T-cell (primary cell): Measurements from ENCODE around the gene KCNK13. TPM values are rescaled to one million over a fixed set of nuclear protein-coding genes. Genes with fewer than 3 reads are reported as not detected.
"Not testable (repeated sequence)": the region's sequence is repeated elsewhere in the genome, so short reads cannot be mapped to it uniquely, and the experiment has no call there.

Experiments
- ATAC-seq, 4 experiments: fragments of 200-7000 bp in 3 of 4; fragments of 150-1000 bp in 1 of 4; cut with Tn5 transposase; replicated peaks in 1 of 4; 1 replicate in 3 of 4; 2 replicates in 1 of 4; pipeline ENCODE4 v1.10.0; 2021; ENCODE audit warnings: moderate library complexity in 3 of 4, mild to moderate bottlenecking in 2 of 4, moderate number of reproducible peaks in 1 of 4
- CTCF ChIA-PET, 2 donors: fragments of 300-600 bp; sonication (Branson Sonifier 250); formaldehyde crosslinking; loops; one replicate each; lab custom pipeline; 2022; ENCODE audit warnings: antibody characterized with exemption in 2 of 2; lab: Charles Lee
- POLR2A ChIA-PET, 2 donors: fragments of 300-600 bp; sonication (Branson Sonifier 250); formaldehyde crosslinking; loops; one replicate each; lab custom pipeline; 2022; ENCODE audit warnings: antibody characterized with exemption in 2 of 2; lab: Charles Lee
- DNase-seq, 35 experiments: peaks; one replicate each; pipeline versions ENCODE4 v3.0.0 to v3.0.0-alpha.2; 2013 to 2023
- H3K27ac ChIP-seq: one replicate; pipeline ENCODE4 v1.5.1; 2013; ENCODE audit warnings: low read length
- H3K27me3 ChIP-seq, 2 experiments: replicated peaks in 1 of 2; 1 replicate in 1 of 2; 2 replicates in 1 of 2; pipeline versions ENCODE4 v1.6.1 to v1.7.0; 2013; ENCODE audit warnings: low read length in 1 of 2, mixed read lengths in 1 of 2; ENCODE audit not compliant: control insufficient read depth in 2 of 2, insufficient read depth in 2 of 2; ENCODE audit errors: extremely low read depth in 1 of 2
- H3K36me3 ChIP-seq, 2 donors: 1 replicate in 1 of 2; 2 replicates in 1 of 2; pipeline versions ENCODE4 v1.6.1 to v1.7.0; 2013; ENCODE audit warnings: low read length in 1 of 2; ENCODE audit not compliant: control insufficient read depth in 2 of 2, insufficient read depth in 1 of 2; ENCODE audit errors: extremely low read depth in 1 of 2
- H3K4me1 ChIP-seq, 2 experiments: 1 replicate in 1 of 2; 2 replicates in 1 of 2; pipeline versions ENCODE4 v1.6.1 to v1.7.0; 2013; ENCODE audit warnings: low read length in 2 of 2, mixed read lengths in 1 of 2; ENCODE audit not compliant: insufficient read depth in 2 of 2, control insufficient read depth in 1 of 2; ENCODE audit errors: extremely low read depth in 1 of 2
- H3K4me3 ChIP-seq, 2 donors: 1 replicate in 1 of 2; 2 replicates in 1 of 2; pipeline versions ENCODE4 v1.5.1 to v1.7.0; 2013; ENCODE audit warnings: mild to moderate bottlenecking in 2 of 2, low read length in 1 of 2, moderate library complexity in 1 of 2; ENCODE audit not compliant: control insufficient read depth in 1 of 2; ENCODE audit errors: extremely low read depth in 1 of 2
- H3K9me3 ChIP-seq: 2 replicates; pipeline ENCODE4 v1.7.0; 2013
- H3K27ac Mint-ChIP-seq, 2 donors: one replicate each; pipeline ENCODE4 v1.8.0; 2020 to 2021; ENCODE audit warnings: mild to moderate bottlenecking in 2 of 2, mixed read lengths in 2 of 2
- H3K27me3 Mint-ChIP-seq, 2 donors: one replicate each; pipeline ENCODE4 v1.8.0; 2021 to 2022; ENCODE audit warnings: mixed read lengths in 2 of 2
- H3K36me3 Mint-ChIP-seq: one replicate; pipeline ENCODE4 v1.8.0; 2021; ENCODE audit warnings: mixed read lengths
- H3K4me1 Mint-ChIP-seq, 3 donors: one replicate each; pipeline ENCODE4 v1.8.0; 2020 to 2022; ENCODE audit warnings: mixed read lengths in 3 of 3, mild to moderate bottlenecking in 1 of 3
- H3K4me3 Mint-ChIP-seq, 3 donors: one replicate each; pipeline ENCODE4 v1.8.0; 2020 to 2022; ENCODE audit warnings: mild to moderate bottlenecking in 3 of 3, mixed read lengths in 3 of 3, moderate library complexity in 3 of 3
- H3K9me3 Mint-ChIP-seq, 3 donors: one replicate each; pipeline ENCODE4 v1.8.0; 2020 to 2022; ENCODE audit warnings: mixed read lengths in 3 of 3
- WGBS: methylation state at CpG from one replicate; pipeline ENCODE4 v1.1.5; 2013; ENCODE audit warnings: missing lambda C conversion rate; ENCODE audit not compliant: insufficient coverage; 5-methylcytosine and 5-hydroxymethylcytosine counted together
- total RNA-seq, 35 experiments: library from RNA in 6 of 35; stranded (reverse) in 6 of 35; fragments of 120-200 nt in 1 of 35; gene quantifications; one replicate each; pipeline versions ENCODE4 v1.2.1 to v1.2.4 and lab custom pipeline; 2013 to 2026

KCNK13 gene
- total RNA-seq, 5 donors from 2014 or later (not counting 1 experiment from before 2014, with no cell fraction given) = not detected

- H3K27me3 Mint-ChIP-seq = peaks cover 16 to 28% of the 10 kb centered on the region in 2 donors
- CTCF ChIA-PET = no interaction called here
- H3K27ac Mint-ChIP-seq = no peak overlapping the region
Observed at GRCh38 chr14:90198541-90199060, 136.8 kb downstream of the KCNK13 start.

GRCh38 chr14:90200546-90200945, 138.8 kb downstream of the KCNK13 start:
- WGBS = 60% methylated on average over 2 of the region's 4 CpGs
- H3K36me3 Mint-ChIP-seq, ATAC-seq, H3K4me3 ChIP-seq, POLR2A ChIA-PET, H3K36me3 ChIP-seq, H3K4me1 Mint-ChIP-seq, H3K27ac Mint-ChIP-seq, H3K27ac ChIP-seq, DNase-seq, H3K4me1 ChIP-seq, CTCF ChIA-PET, H3K9me3 Mint-ChIP-seq, H3K4me3 Mint-ChIP-seq, H3K9me3 ChIP-seq: not testable (repeated sequence)
- peaks cover 0 to 15% of the 10 kb centered on the region in 2 experiments for H3K27me3 ChIP-seq
- H3K27me3 Mint-ChIP-seq = peaks cover 18 to 25% of the 10 kb centered on the region in 2 donors

More at GRCh38 chr14:90198541-90199060, 136.8 kb downstream of the KCNK13 start:
- Histone ChIP-seq H3K9me3 (no peaks in the 10 kb centered on the region), H3K4me1 (no peaks in the 10 kb centered on the region), H3K36me3 (no peaks in the 10 kb centered on the region), H3K27me3 (peaks cover 0 to 22% of the 10 kb centered on the region in 2 experiments), H3K27ac (no peak overlapping the region), H3K4me3 (no peak overlapping the region)
- H3K4me1 Mint-ChIP-seq = peaks cover 0 to 6% (median 0%) of the 10 kb centered on the region in 3 donors
- POLR2A ChIA-PET = no interaction called here
- H3K36me3 Mint-ChIP-seq = no peaks in the 10 kb centered on the region
- WGBS = 29% methylated on average over 2 of the region's 12 CpGs
- no peak overlapping the region for H3K4me3 Mint-ChIP-seq
- H3K9me3 Mint-ChIP-seq = peaks cover 0 to 4% (median 3%) of the 10 kb centered on the region in 3 donors
- ATAC-seq = no peak
- no peak for DNase-seq

GRCh38 chr14:90201344-90201743, 139.6 kb downstream of the KCNK13 start:
- Mint-ChIP-seq H3K4me3 (no peak overlapping the region), H3K27ac (no peak overlapping the region), H3K9me3 (peaks cover 0 to 7% (median 4%) of the 10 kb centered on the region in 3 donors), H3K27me3 (peaks cover 18 to 33% of the 10 kb centered on the region in 2 donors), H3K4me1 (no peaks in the 10 kb centered on the region), H3K36me3 (no peaks in the 10 kb centered on the region)
- Histone ChIP-seq H3K4me1 (no peaks in the 10 kb centered on the region), H3K27me3 (peaks cover 0 to 10% of the 10 kb centered on the region in 2 experiments), H3K36me3 (no peaks in the 10 kb centered on the region), H3K4me3 (no peak overlapping the region), H3K27ac (no peak overlapping the region), H3K9me3 (no peaks in the 10 kb centered on the region)
- 100% methylated on average over 1 of the region's 2 CpGs for WGBS
- ATAC-seq (no peak), DNase-seq (no peak)
- POLR2A ChIA-PET = no interaction called here
- CTCF ChIA-PET = no interaction called here

GRCh38 chr14:90204516-90204915, 142.7 kb downstream of the KCNK13 start:
- H3K4me3 ChIP-seq = no peak overlapping the region
- H3K27me3 ChIP-seq = peaks cover 0 to 1% of the 10 kb centered on the region in 2 experiments
- no peak overlapping the region for H3K27ac ChIP-seq
- H3K36me3 ChIP-seq = no peaks in the 10 kb centered on the region
- Mint-ChIP-seq H3K4me3 (no peak overlapping the region), H3K27ac (no peak overlapping the region), H3K9me3 (peaks cover 0 to 7% (median 4%) of the 10 kb centered on the region in 3 donors), H3K27me3 (peaks cover 14 to 26% of the 10 kb centered on the region in 2 donors), H3K36me3 (no peaks in the 10 kb centered on the region), H3K4me1 (no peaks in the 10 kb centered on the region)
- H3K4me1 ChIP-seq = no peaks in the 10 kb centered on the region
- CTCF ChIA-PET = no interaction called here
- POLR2A ChIA-PET = no interaction called here
- H3K9me3 ChIP-seq = no peaks in the 10 kb centered on the region
- no peak for ATAC-seq
- DNase-seq = no peak

- H3K9me3 ChIP-seq = no peaks in the 10 kb centered on the region
Observed at GRCh38 chr14:90213099-90213748, 151.4 kb downstream of the KCNK13 start.

GRCh38 chr14:90228478-90228877, 166.7 kb downstream of the KCNK13 start:
- Mint-ChIP-seq H3K36me3 (no peaks in the 10 kb centered on the region), H3K4me3 (no peak overlapping the region), H3K9me3 (peaks cover 0 to 17% (median 4%) of the 10 kb centered on the region in 3 donors), H3K27me3 (peaks cover 6 to 7% of the 10 kb centered on the region in 2 donors), H3K27ac (no peak overlapping the region), H3K4me1 (no peaks in the 10 kb centered on the region)
- ATAC-seq = no peak
- Histone ChIP-seq H3K4me1 (no peaks in the 10 kb centered on the region), H3K36me3 (no peaks in the 10 kb centered on the region), H3K27me3 (no peaks in the 10 kb centered on the region), H3K27ac (no peak overlapping the region), H3K4me3 (no peak overlapping the region), H3K9me3 (no peaks in the 10 kb centered on the region)
- ChIA-PET POLR2A (no interaction called here), CTCF (no interaction called here)
- no peak for DNase-seq
- no CpG with 5 or more reads among the region's 4 CpGs for WGBS

More at GRCh38 chr14:90213099-90213748, 151.4 kb downstream of the KCNK13 start:
- peaks cover 28 to 33% of the 10 kb centered on the region in 2 donors for H3K27me3 Mint-ChIP-seq
- H3K4me1 ChIP-seq = no peaks in the 10 kb centered on the region
- no peak overlapping the region for H3K4me3 ChIP-seq
- no peak for DNase-seq
- POLR2A ChIA-PET = no interaction called here
- no peaks in the 10 kb centered on the region for H3K36me3 ChIP-seq
- ATAC-seq = no peak
- H3K27me3 ChIP-seq = peaks cover 0 to 11% of the 10 kb centered on the region in 2 experiments
- H3K4me1 Mint-ChIP-seq = no peaks in the 10 kb centered on the region
- WGBS = 74% methylated on average over 4 of the region's 7 CpGs
- no peaks in the 10 kb centered on the region for H3K36me3 Mint-ChIP-seq
- H3K27ac Mint-ChIP-seq = no peak overlapping the region
- CTCF ChIA-PET = no interaction called here
- H3K4me3 Mint-ChIP-seq = no peak overlapping the region
- no peak overlapping the region for H3K27ac ChIP-seq
- peaks cover 0 to 5% (median 0%) of the 10 kb centered on the region in 3 donors for H3K9me3 Mint-ChIP-seq
